Measurements from ENCODE around the gene PKN2.

DNA sequence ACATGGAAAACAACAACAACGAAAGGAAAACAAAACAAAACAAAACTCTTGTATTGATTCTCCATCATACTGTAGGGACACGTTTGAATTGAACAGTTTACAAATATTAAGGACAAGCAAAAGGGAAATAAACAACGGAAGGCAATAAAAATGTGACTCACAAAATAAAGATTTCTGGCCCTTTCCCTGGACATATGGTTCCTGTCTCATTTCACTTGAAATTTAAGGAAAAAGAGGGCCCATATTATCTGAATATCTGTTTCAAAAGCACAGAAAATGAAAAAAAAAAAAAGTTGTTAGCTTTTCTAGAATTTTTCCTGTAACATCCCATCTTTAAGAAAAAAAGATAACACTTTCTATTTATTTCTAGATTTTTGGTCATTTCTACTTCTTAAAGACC lies 3.6 kb upstream of the PKN2 start:
- no peak for TF ChIP-seq POLR2AphosphoS5 (IDR thresholded peaks at IDR 0.05; ENCODE audit: borderline replicate concordance, low read depth, low read length)
- no peak for TF ChIP-seq EZH2 (IDR thresholded peaks at IDR 0.05)
- TF ChIP-seq FOXP2 (optimal IDR thresholded peaks at IDR 0.05; ENCODE audit: control extremely low read depth, extremely low read length, insufficient read depth) = no peak

All from SK-N-MC (cell line).